GM12891 (cell line): ENCODE results near the gene ST7.

Experiments used
- POLR2A ChIP-seq: IDR thresholded peaks from 2 replicates; pipeline ENCODE4 v1.6.1; 2011; ENCODE audit warnings: low read depth, low read length, control low read depth
- POLR2AphosphoS5 ChIP-seq: IDR thresholded peaks from 2 replicates; pipeline ENCODE4 v1.6.1; 2011; ENCODE audit warnings: low read depth, low read length, control low read depth
- SPI1 ChIP-seq: IDR thresholded peaks from 2 replicates; pipeline ENCODE4 v1.6.1; 2011; ENCODE audit warnings: low read depth, low read length, control low read depth
- TAF1 ChIP-seq: IDR thresholded peaks from 2 replicates; pipeline ENCODE4 v1.6.1; 2011; ENCODE audit warnings: low read depth, low read length, control low read depth

GRCh38 chr7:117091721-117092120, 138.4 kb downstream of the ST7 start:
- TF ChIP-seq TAF1 = no peak
- no peak for TF ChIP-seq POLR2AphosphoS5
- no peak for TF ChIP-seq POLR2A
- TF ChIP-seq SPI1 = no peak
